CD4-positive, alpha-beta T cell (primary cell): ENCODE results near the gene PNMA6E. TPM values are rescaled to one million over a fixed set of nuclear protein-coding genes. Genes with fewer than 3 reads are reported as not detected.

Experiments used
- ATAC-seq: fragments of 200-7000 bp; cut with Tn5 transposase; one replicate; pipeline ENCODE4 v1.10.0; 2022; ENCODE audit warnings: mild to moderate bottlenecking; ENCODE audit not compliant: poor library complexity
- CTCF ChIA-PET: fragments of 350-600 bp; sonication (Branson Sonifier 250); formaldehyde crosslinking; loops from one replicate; lab custom pipeline; 2021; ENCODE audit warnings: antibody characterized with exemption, inconsistent platforms; lab: Charles Lee
- POLR2A ChIA-PET: fragments of 350-600 bp; sonication (Branson Sonifier 250); formaldehyde crosslinking; loops from one replicate; lab custom pipeline; 2021; ENCODE audit warnings: antibody characterized with exemption, inconsistent platforms; lab: Charles Lee
- DNase-seq, 14 experiments: peaks; one replicate each; pipeline ENCODE4 v3.0.0-alpha.2; 2013 to 2020; ENCODE audit warnings: mixed read lengths in 2 of 14
- H3K27ac ChIP-seq, 2 donors: one replicate each; pipeline versions ENCODE4 v1.5.1 to v1.7.0; 2013; ENCODE audit warnings: low read length in 2 of 2, low read depth in 1 of 2, mild to moderate bottlenecking in 1 of 2
- H3K27me3 ChIP-seq, 2 experiments: 1 replicate in 1 of 2; 2 replicates in 1 of 2; pipeline versions ENCODE4 v1.6.1 to v1.7.0; 2013; ENCODE audit warnings: low read length in 2 of 2, control low read depth in 1 of 2, mild to moderate bottlenecking in 1 of 2, moderate library complexity in 1 of 2; ENCODE audit not compliant: insufficient read depth in 2 of 2, control insufficient read depth in 1 of 2
- H3K36me3 ChIP-seq: one replicate; pipeline ENCODE4 v1.6.1; 2013; ENCODE audit warnings: low read length, control low read depth; ENCODE audit not compliant: insufficient read depth
- H3K4me1 ChIP-seq: one replicate; pipeline ENCODE4 v1.6.1; 2013; ENCODE audit warnings: low read length, control low read depth; ENCODE audit not compliant: insufficient read depth
- H3K4me3 ChIP-seq: one replicate; pipeline ENCODE4 v1.5.1; 2013; ENCODE audit warnings: mild to moderate bottlenecking, low read length, moderate library complexity
- H3K9me3 ChIP-seq, 2 experiments: 1 replicate in 1 of 2; 2 replicates in 1 of 2; pipeline versions ENCODE4 v1.6.1 to v1.7.0; 2013; ENCODE audit warnings: low read length in 2 of 2, mild to moderate bottlenecking in 2 of 2, control low read depth in 1 of 2, moderate library complexity in 1 of 2; ENCODE audit not compliant: control insufficient read depth in 1 of 2, insufficient read depth in 1 of 2
- H3K27ac Mint-ChIP-seq: one replicate; pipeline ENCODE4 v1.8.0; 2020; ENCODE audit warnings: mixed read lengths
- H3K27me3 Mint-ChIP-seq: one replicate; pipeline ENCODE4 v1.8.0; 2021; ENCODE audit warnings: mixed read lengths
- H3K36me3 Mint-ChIP-seq: one replicate; pipeline ENCODE4 v1.8.0; 2021; ENCODE audit warnings: low read depth, mixed read lengths
- H3K4me1 Mint-ChIP-seq: one replicate; pipeline ENCODE4 v1.8.0; 2021; ENCODE audit warnings: low read depth, mixed read lengths
- H3K4me3 Mint-ChIP-seq: one replicate; pipeline ENCODE4 v1.8.0; 2020; ENCODE audit warnings: mild to moderate bottlenecking, mixed read lengths
- H3K9me3 Mint-ChIP-seq: one replicate; pipeline ENCODE4 v1.8.0; 2020; ENCODE audit warnings: mixed read lengths
- CTCF ChIP-seq: fragments of 200-600 bp; IDR thresholded peaks from one replicate; pipeline ENCODE4 v1.8.0; 2022; ENCODE audit warnings: antibody characterized with exemption, mild to moderate bottlenecking
- intact Hi-C, 2 experiments: fragments of 100-400 bp; cut with DNase I in 1 of 2; cut with micrococcal nuclease in 1 of 2; formaldehyde crosslinking; loops; one replicate each; pipeline versions ENCODE4 v1.15.1 to v1.9.0; 2023 to 2025; cut with DNase I, micrococcal nuclease
- total RNA-seq, 174 experiments: library from RNA in 2 of 174; stranded (reverse) in 2 of 174; gene quantifications; one replicate each; pipeline ENCODE4 v1.2.3 and lab custom pipeline; 2021 to 2026

The PNMA6E gene
- total RNA-seq, 2 experiments from 2014 or later, result not detected

DNA sequence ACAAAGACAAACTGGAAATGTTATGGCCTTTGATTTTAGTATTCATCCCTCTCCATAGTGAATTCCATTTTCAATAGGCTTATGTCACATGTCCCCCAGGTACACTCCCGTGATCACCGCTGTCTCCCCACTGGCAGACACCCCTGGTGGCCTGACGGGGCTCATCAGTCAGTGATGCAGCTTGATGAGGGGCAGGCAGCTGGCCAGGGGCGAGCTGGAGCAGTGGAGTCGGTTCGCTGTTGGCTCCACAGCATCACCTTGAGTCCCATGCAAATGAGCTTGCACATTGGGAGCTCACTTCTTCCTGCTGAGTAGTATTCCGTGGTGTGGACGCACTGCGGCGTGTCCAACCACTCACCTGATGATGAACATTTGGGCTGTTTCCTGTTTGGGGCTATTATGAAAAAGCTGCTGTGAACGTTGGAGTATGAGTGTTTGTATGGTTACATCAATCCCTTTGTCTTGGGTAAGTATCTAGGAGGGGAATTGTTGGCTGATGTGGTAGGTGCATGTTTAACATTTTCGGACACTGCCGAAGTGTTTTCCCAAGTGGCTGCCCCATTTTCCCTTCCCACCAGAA lies 39.5 kb upstream of the PNMA6E start:
- DNase-seq (no peak), ATAC-seq (no peak)
- TF ChIP-seq CTCF, result no peak
- H3K4me3 ChIP-seq, result no peak overlapping the region
- H3K9me3 ChIP-seq, result no peaks in the 10 kb centered on the region
- intact Hi-C loops, result no loop called here
- no peaks in the 10 kb centered on the region for H3K27me3 ChIP-seq
- H3K27ac ChIP-seq, result no peak overlapping the region
- ChIA-PET POLR2A (no interaction called here), CTCF (no interaction called here)
- no peaks in the 10 kb centered on the region for H3K36me3 ChIP-seq
- Mint-ChIP-seq H3K27me3 (peaks cover 7% of the 10 kb centered on the region), H3K4me1 (no peaks in the 10 kb centered on the region), H3K9me3 (no peaks in the 10 kb centered on the region), H3K27ac (no peak overlapping the region), H3K4me3 (no peak overlapping the region), H3K36me3 (no peaks in the 10 kb centered on the region)
- no peaks in the 10 kb centered on the region for H3K4me1 ChIP-seq

DNA sequence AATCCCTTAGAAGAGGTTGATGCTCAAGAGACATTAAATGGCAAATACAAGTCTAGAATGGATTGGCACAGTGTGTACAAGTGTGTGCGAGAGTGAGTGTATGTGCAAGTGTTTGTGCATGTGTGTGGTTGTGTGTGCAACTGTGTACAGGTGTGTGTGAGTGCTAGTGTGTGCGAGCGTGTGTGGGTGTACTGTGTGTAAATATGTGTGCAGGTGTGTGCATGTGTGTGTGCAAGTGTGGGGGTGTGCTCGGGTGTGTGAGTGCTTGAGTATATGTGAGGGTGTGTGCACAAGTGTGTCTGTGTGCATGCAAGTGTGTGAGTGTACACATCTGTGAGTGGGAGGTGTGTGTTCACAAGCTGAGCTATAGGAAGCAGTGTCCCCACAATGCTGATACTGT lies 38.8 kb upstream of the PNMA6E start:
- no peaks in the 10 kb centered on the region for H3K36me3 Mint-ChIP-seq
- ATAC-seq, result no peak
- no peak overlapping the region for H3K4me3 ChIP-seq
- H3K27me3 ChIP-seq, result no peaks in the 10 kb centered on the region
- no peaks in the 10 kb centered on the region for H3K36me3 ChIP-seq
- no peaks in the 10 kb centered on the region for H3K4me1 ChIP-seq
- peaks cover 7% of the 10 kb centered on the region for H3K27me3 Mint-ChIP-seq
- H3K4me3 Mint-ChIP-seq, result no peak overlapping the region
- ChIA-PET CTCF (no interaction called here), POLR2A (no interaction called here)
- H3K4me1 Mint-ChIP-seq, result no peaks in the 10 kb centered on the region
- no peak overlapping the region for H3K27ac Mint-ChIP-seq
- no peak for TF ChIP-seq CTCF
- H3K27ac ChIP-seq, result no peak overlapping the region
- H3K9me3 Mint-ChIP-seq, result no peaks in the 10 kb centered on the region
- intact Hi-C loops, result no loop called here
- DNase-seq, result no peak
- no peaks in the 10 kb centered on the region for H3K9me3 ChIP-seq

DNA sequence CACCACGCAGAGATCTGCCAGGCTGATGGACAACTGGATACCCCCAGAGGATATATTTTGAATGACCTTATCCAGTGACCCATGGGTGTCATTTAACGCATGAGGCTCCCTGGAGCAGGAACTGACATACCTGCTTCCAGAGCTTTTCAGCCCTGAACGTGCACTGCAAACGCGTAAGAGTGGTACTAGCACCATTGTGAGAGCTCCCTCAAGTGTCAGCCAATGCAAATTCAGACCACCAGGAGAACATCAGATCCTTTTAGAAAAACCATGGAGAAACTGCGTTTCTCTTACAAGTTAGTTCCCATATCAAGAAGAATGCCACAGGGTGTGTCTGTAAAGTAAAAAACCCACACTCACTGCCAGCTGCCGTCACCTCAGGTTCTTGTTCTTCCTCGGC lies 37.4 kb upstream of the PNMA6E start:
- no peak for DNase-seq
- no peaks in the 10 kb centered on the region for H3K27me3 ChIP-seq
- H3K27ac Mint-ChIP-seq, result no peak overlapping the region
- no peaks in the 10 kb centered on the region for H3K36me3 ChIP-seq
- peaks cover 7% of the 10 kb centered on the region for H3K27me3 Mint-ChIP-seq
- H3K4me1 Mint-ChIP-seq, result no peaks in the 10 kb centered on the region
- POLR2A ChIA-PET, result no interaction called here
- H3K27ac ChIP-seq, result no peak overlapping the region
- no peaks in the 10 kb centered on the region for H3K9me3 ChIP-seq
- intact Hi-C loops, result no loop called here
- H3K4me1 ChIP-seq, result no peaks in the 10 kb centered on the region
- H3K9me3 Mint-ChIP-seq, result no peaks in the 10 kb centered on the region
- ATAC-seq, result no peak
- H3K4me3 ChIP-seq, result no peak overlapping the region
- CTCF ChIA-PET, result no interaction called here
- H3K4me3 Mint-ChIP-seq, result no peak overlapping the region
- no peak for TF ChIP-seq CTCF
- no peaks in the 10 kb centered on the region for H3K36me3 Mint-ChIP-seq
